Right cardiac atrium (tissue), 5 donors: ENCODE measurements around the gene GPR61. TPM values are rescaled to one million over a fixed set of nuclear protein-coding genes. Genes with fewer than 3 reads are reported as not detected.

Source experiments
- ATAC-seq, 2 donors: fragments of 200-7000 bp; cut with Tn5 transposase; one replicate each; pipeline versions ENCODE4 v1.8.0 to v1.9.1; 2020; ENCODE audit warnings: moderate library complexity in 2 of 2, mild to moderate bottlenecking in 1 of 2
- DNase-seq, 3 donors: peaks; one replicate each; pipeline ENCODE4 v3.0.0-alpha.2; 2020
- H3K27ac ChIP-seq: one replicate; pipeline ENCODE4 v1.5.1; 2013; ENCODE audit warnings: mild to moderate bottlenecking, low read length, control low read depth, moderate library complexity
- H3K27me3 ChIP-seq: one replicate; pipeline ENCODE4 v1.6.1; 2013; ENCODE audit not compliant: control insufficient read depth, insufficient read depth
- H3K4me1 ChIP-seq: one replicate; pipeline ENCODE4 v1.6.1; 2013; ENCODE audit warnings: low read length; ENCODE audit not compliant: control insufficient read depth, insufficient read depth
- H3K4me3 ChIP-seq: one replicate; pipeline ENCODE4 v1.5.1; 2013; ENCODE audit warnings: low read length, control low read depth
- H3K9me3 ChIP-seq: one replicate; pipeline ENCODE4 v1.6.1; 2013; ENCODE audit warnings: low read length; ENCODE audit not compliant: control insufficient read depth
- WGBS: extraction: QIAGEN DNeasy Blood & Tissue Kit; methylation state at CpG from one replicate; pipeline ENCODE4 v1.1.7; 2013; 5-methylcytosine and 5-hydroxymethylcytosine counted together
- intact Hi-C, 4 donors: fragments of 100-400 bp; cut with DNase I; formaldehyde crosslinking; loops; one replicate each; pipeline versions ENCODE4 v1.11.0 to v1.14.0; 2022 to 2023
- long read RNA-seq, 4 donors: library from polyadenylated mRNA; unstranded; transcript quantifications; one replicate each; pipeline ENCODE4 v2.0.0, GENCODE V29; 2020 to 2021
- polyA plus RNA-seq: library from polyadenylated mRNA; stranded (reverse); fragments of 200-250 nt; gene quantifications from one replicate; pipeline ENCODE4 v1.2.3, GENCODE V29; 2013
- total RNA-seq, 4 donors: library from RNA; stranded (reverse); fragmentation: NEBNext Ultra II Directional; extraction: Animal tissue kit (Norgen Biotek cat#: 25700); gene quantifications; one replicate each; pipeline ENCODE4 v1.2.1, GENCODE V29; 2021
- donor health status: healthy with polysubstance abuse.
- donor health status: DM: no; HTN: yes; CAD: no.
- donor health status: DM: no; HTN: no; CAD: no.
- donor health status: DM: no; HTN: yes; CAD: no; lungs with severe emphysema.
- donor health status: DM: yes; HTN: yes; CAD: no.

Gene GPR61
- 1 to 10 TPM in 1 of 4 donors, under 1 TPM in 3; 0.22 to 1.4 (median 0.69) TPM for total RNA-seq
- 0.14 TPM for polyA plus RNA-seq
- long read RNA-seq, donor 1: 0 reads
- long read RNA-seq, donor 2: 0 reads
- long read RNA-seq, donor 3: 0 reads
- long read RNA-seq, donor 4, partial matches to known transcripts: 0 of 1 reads
- long read RNA-seq, donor 4, other reads (novel, unspliced or antisense): 1 of 1 reads

DNA sequence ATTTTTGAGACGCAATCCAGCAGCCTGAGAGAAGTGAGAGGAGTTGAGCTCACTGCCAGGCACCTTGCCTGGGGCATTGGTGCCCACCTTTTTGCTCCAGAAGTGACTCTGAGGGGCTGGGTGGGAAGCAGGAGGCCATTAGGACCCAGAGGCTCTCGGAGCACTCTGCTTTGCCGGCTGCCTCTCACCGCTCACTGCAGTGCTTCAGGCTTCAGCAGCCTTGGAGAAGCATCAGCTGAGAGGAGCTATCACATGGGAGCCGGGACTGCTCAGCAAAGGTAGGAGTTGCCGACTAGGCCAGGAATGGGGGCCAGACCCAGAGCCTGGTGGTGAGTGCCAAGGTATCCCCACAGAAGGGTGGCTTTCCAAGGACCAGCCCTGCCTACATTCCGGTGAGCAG lies at the start of gene GPR61:
TSS of gene GPR61 (plus strand) at position 197 of the 400 bp plus-strand sequence. CDS start 3,151 bp downstream, outside the sequence.
- no peaks in the 10 kb centered on the region for H3K27me3 ChIP-seq
- intact Hi-C loops: loop anchor here in 2 of 4 donors (10.0 kb wide), 2 partner anchors 235 to 445 kb away; partner anchors contain the start of gene AHCYL1 (in 1 of the 2)
- no peak within 1 kb of the TSS for H3K4me3 ChIP-seq
- 40% methylated on average over 7 of the region's 7 CpGs for WGBS
- DNase-seq (no peak), ATAC-seq (no peak)
- no peaks in the 10 kb centered on the region for H3K4me1 ChIP-seq
- H3K27ac ChIP-seq: no peak within 1 kb of the TSS
- no peaks in the 10 kb centered on the region for H3K9me3 ChIP-seq

DNA sequence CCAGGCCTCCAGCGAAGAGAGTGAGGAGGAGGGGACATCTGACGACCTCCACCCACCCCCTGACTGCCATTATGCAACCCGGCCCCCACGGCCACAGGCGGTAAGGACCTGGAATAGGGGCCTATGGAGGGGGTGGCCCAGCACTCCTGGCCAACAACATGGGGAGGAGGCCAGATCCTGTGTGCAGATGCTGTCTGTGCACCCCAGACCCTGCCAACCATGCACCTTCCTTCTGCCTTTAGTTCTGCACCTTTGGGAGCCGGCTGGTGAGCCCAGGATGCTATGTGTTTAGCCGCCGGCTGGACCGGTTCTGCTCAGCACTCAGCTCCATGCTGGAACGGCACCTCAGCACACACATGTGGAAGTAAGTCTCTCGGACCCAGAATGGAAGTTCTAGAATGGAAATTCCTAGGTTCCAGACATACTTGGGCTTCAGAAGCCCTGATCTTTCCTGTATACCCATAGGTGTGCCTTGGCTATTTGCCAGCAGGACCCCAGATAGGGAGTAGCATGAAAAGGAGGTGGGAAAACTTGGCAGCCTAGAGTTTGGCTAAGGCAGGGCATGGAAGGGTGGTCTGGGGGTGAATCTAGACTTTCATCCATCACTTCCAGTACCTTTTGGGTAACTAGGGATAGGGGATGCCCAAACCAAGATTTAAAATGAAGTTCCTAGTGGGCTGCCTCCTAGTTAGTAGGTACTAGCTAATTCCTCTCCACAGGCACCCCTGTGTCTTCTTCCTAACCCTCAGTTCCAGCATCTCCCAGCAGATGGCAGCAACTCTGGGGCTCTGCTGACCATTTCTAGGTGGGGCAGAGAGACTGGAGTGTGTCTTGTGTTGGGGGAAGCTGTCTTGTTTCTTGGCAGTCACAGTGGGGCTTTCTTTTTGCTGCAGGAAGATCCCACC lies 49.4 kb upstream of the GPR61 start:
- no peaks in the 10 kb centered on the region for H3K9me3 ChIP-seq
- peaks cover 4% of the 10 kb centered on the region for H3K4me1 ChIP-seq
- peak in 1 of 2 donors; percentile 37 for ATAC-seq
- 91% methylated on average over 11 of the region's 11 CpGs for WGBS
- intact Hi-C loops: loop anchor here (2.0 to 5.0 kb wide), 2 partner anchors 42 to 43 kb away; no protein-coding TSS in a partner anchor
- H3K27me3 ChIP-seq: no peaks in the 10 kb centered on the region
- H3K4me3 ChIP-seq: no peak overlapping the region
- DNase-seq: peak; percentile 58 to 84 (median 81)
- H3K27ac ChIP-seq: no peak overlapping the region

DNA sequence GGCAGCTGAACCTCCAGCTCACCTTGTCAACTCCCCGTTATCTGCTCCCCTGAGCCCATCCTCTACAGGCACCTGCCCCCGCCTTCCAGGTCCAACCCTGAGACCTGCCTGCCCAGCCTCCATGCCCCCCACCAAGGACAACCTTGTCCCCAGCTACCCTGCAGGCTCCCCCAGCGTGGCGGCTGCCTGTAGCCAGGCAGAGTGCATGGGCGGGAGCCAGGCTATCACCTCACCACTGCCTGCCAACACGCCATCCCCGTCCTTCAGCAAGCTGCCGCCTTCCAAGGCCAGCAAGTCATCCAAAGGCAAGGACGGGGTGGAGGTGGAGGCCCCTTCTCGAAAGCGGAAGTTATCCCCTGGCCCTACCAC lies 48.8 kb upstream of the GPR61 start:
- no peak overlapping the region for H3K27ac ChIP-seq
- H3K4me1 ChIP-seq: peaks cover 4% of the 10 kb centered on the region
- H3K27me3 ChIP-seq: no peaks in the 10 kb centered on the region
- 81% methylated on average over 11 of the region's 11 CpGs for WGBS
- no peaks in the 10 kb centered on the region for H3K9me3 ChIP-seq
- DNase-seq: peak in 1 of 3 donors; percentile 55
- intact Hi-C loops: loop anchor here (2.0 to 5.0 kb wide), 2 partner anchors 41 to 42 kb away; no protein-coding TSS in a partner anchor
- H3K4me3 ChIP-seq: no peak overlapping the region
- no peak for ATAC-seq

DNA sequence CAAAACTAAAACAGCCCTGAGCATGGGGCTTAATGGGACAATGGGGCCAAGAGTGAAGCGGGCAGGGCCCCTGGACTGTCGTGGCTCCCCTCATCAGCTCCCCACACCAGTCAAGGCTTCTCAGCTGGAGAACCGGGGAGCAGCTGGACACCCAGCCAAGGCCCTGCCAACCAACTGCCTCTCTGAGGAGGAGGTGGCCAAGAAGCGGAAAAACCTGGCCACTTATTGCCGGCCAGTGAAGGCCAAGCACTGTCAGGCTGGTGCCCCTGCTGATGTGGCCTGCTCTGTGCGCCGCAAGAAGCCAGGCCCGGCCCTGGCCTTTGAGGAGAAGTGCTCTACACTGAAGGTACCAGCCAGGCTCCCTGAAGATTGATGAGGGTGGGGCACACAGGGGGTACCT lies 48.3 kb upstream of the GPR61 start:
- WGBS: 91% methylated on average over 8 of the region's 8 CpGs
- intact Hi-C loops: loop anchor here (2.0 to 5.0 kb wide), 2 partner anchors 41 kb away; no protein-coding TSS in a partner anchor
- Histone ChIP-seq H3K4me3 (no peak overlapping the region), H3K9me3 (no peaks in the 10 kb centered on the region), H3K4me1 (peaks cover 4% of the 10 kb centered on the region), H3K27ac (no peak overlapping the region), H3K27me3 (no peaks in the 10 kb centered on the region)
- ATAC-seq (no peak), DNase-seq (peak in 1 of 3 donors; percentile 50)

GRCh38 chr1:109492779-109493178 lies 46.9 kb upstream of the GPR61 start:
- no peak overlapping the region for H3K4me3 ChIP-seq
- no peak overlapping the region for H3K27ac ChIP-seq
- ATAC-seq: no peak
- intact Hi-C loops: loop anchor here in 1 of 4 donors (5.0 kb wide), 1 partner anchor 40 kb away; no protein-coding TSS in a partner anchor
- WGBS: 65% methylated on average over 4 of the region's 4 CpGs
- H3K27me3 ChIP-seq: no peaks in the 10 kb centered on the region
- H3K9me3 ChIP-seq: no peaks in the 10 kb centered on the region
- H3K4me1 ChIP-seq: peaks cover 4% of the 10 kb centered on the region
- no peak for DNase-seq

GRCh38 chr1:109493227-109493626 lies 46.4 kb upstream of the GPR61 start:
- DNase-seq (peak in 1 of 3 donors; percentile 40), ATAC-seq (no peak)
- Histone ChIP-seq H3K4me3 (no peak overlapping the region), H3K27ac (no peak overlapping the region), H3K9me3 (no peaks in the 10 kb centered on the region), H3K27me3 (no peaks in the 10 kb centered on the region), H3K4me1 (peaks cover 4% of the 10 kb centered on the region)
- intact Hi-C loops: loop anchor here in 1 of 4 donors (5.0 kb wide), 1 partner anchor 39 kb away; no protein-coding TSS in a partner anchor
- 62% methylated on average over 4 of the region's 4 CpGs for WGBS

GRCh38 chr1:109493805-109494539 lies 45.7 kb upstream of the GPR61 start, which contains the start of gene CYB561D1:
CYB561D1 (plus strand) TSS chr1:109494094; CDS start chr1:109494140, 46 bp downstream.
- Histone ChIP-seq H3K27me3 (no peaks in the 10 kb centered on the region), H3K4me1 (peaks cover 4% of the 10 kb centered on the region), H3K27ac (peak within 1 kb of the TSS; percentile 21), H3K9me3 (no peaks in the 10 kb centered on the region), H3K4me3 (peak within 1 kb of the TSS; percentile 52)
- WGBS: under 1% methylated on average over 44 of the region's 44 CpGs
- DNase-seq (peak; percentile 90 to 96 (median 95)), ATAC-seq (peak; percentile 93)
- intact Hi-C loops: loop anchor here in 1 of 4 donors (5.0 kb wide), 1 partner anchor 38 kb away; no protein-coding TSS in a partner anchor

DNA sequence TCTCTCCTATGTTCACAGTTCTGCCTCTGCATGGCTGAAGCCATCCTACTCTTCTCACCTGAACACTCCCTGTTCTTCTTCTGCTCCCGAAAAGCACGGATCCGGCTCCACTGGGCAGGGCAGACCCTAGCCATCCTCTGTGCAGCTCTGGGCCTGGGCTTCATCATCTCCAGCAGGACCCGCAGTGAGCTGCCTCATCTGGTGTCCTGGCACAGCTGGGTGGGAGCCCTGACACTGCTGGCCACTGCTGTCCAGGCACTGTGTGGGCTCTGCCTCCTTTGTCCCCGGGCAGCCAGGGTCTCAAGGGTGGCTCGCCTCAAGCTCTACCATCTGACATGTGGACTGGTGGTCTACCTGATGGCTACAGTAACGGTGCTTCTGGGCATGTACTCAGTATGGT lies 43.9 kb upstream of the GPR61 start:
- DNase-seq: no peak
- Histone ChIP-seq H3K27me3 (no peaks in the 10 kb centered on the region), H3K27ac (no peak overlapping the region), H3K9me3 (no peaks in the 10 kb centered on the region), H3K4me1 (peaks cover 4% of the 10 kb centered on the region), H3K4me3 (no peak overlapping the region)
- WGBS: 95% methylated on average over 7 of the region's 7 CpGs
- ATAC-seq: no peak
- intact Hi-C loops: loop anchor here in 1 of 4 donors (2.0 kb wide), 1 partner anchor 31 kb away; no protein-coding TSS in a partner anchor

DNA sequence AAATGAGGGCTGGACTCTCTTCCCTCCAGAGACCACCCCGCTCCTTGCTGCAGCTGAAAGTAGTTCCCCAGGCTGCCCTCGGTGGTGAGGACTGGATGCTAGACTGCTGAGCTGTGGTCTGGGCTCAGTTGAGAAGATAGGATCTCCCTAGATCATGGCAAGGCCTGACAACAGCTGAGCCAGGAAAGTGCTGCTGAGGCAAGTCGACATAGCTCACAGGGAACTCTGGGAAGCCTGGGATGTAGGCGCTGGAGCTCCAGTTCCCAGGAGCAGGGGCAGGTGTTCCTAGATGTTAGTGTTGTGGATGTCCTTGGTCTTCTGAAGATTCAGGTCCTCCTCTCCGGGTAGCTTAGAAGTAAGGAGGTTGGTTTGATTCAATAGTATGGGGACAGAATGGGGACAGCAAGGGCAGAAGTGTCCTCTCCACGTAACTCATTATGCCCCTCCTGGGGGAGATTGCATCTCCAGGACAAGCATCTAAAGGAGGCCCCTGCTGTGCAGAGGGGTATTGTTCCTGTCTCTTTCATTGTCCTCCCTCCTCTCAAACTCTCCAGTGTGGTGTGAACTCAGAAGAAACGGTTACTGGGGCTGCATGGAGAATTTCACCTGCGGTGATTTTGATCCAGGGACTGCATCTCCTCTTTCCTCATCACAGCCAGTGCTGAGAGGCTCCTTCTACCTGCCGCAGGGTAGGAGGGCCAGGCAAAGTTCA lies 42.1 kb upstream of the GPR61 start:
- Histone ChIP-seq H3K4me3 (no peak overlapping the region), H3K27ac (no peak overlapping the region), H3K27me3 (no peaks in the 10 kb centered on the region), H3K9me3 (no peaks in the 10 kb centered on the region), H3K4me1 (no peaks in the 10 kb centered on the region)
- DNase-seq: no peak
- intact Hi-C loops: loop anchor here in 2 of 4 donors (2.0 kb wide), 2 partner anchors 29 to 35 kb away; no protein-coding TSS in a partner anchor
- 62% methylated on average over 9 of the region's 9 CpGs for WGBS
- no peak for ATAC-seq
